ENCODE results near the gene EML6. TPM values are rescaled to one million over a fixed set of nuclear protein-coding genes. Genes with fewer than 3 reads are reported as not detected.

Gene EML6
- total and polyA plus RNA-seq, 2 of the 13 experiments (the other 11 are each of a cell fraction or from before 2014, with no cell fraction given) = 17.2 to 32.4 TPM

DNA sequence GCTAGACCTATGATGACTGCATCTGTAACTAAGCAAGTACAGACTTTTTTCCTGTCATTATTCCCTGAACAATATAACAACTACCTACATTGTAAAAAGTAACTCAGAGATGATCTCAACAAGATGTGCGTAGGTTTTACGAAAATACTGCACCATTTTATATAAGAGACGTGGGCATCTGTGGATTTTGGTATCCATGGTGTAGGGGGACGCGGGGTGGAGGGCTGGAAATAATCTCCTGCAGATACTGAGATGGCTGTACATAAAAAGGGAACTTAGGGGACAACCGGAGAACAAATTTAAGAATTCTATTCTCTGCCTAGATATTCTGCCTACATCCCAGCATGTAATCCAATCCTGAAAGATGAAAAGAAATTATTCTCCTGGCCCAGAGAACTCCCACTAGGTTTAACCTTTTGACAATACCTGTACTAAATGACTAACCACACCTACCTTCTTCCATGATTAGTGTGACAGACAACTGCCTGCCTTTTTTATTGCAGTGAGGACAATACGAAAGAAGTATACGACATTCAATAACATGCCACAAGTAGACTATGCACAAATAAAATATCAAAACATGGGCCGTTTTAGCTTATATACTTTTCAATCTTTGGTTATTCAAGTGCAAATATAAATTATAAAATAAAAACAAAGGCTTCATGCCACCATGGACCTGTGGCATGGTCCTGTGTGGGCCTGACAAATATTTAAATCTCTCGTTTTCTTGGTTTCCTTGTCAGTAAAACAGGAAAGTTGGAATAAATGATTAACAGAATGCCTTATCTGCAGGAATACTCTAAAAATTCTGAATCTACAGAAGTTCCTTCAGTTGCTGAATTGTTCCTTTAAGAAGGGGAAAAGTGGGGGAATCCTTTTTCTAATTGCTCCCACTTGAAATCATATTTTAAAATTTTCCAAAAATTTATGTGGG is 280.5 kb downstream of the EML6 start:
- intact Hi-C loops (cut with micrococcal nuclease; ENCODE audit: unreplicated experiment) = no loop called here
- H3K4me2 ChIP-seq (ENCODE audit: low read depth, low read length) = no peak overlapping the region

DNA sequence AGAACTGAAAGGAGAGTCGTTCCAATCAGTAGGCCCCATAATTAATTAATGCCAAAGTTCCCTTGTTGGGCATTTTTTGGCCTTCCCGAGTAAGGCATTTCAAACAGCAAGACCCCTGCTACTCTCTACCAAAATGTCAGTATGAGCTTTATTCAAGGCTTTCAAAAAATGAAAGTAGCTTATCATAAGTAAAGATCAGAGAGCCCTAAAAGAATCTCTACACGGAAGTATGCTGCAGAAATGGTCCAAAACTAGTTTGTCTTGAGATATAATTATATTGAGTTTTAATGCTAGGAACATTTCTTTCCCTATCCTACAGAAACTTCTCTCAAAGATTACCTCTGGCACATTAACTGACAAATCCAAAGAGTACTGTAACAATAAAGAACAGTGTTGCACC is 282.8 kb downstream of the EML6 start:
- DNase-seq (ENCODE audit: low spot score) = no peak
- no peak for FAIRE-seq
- H3K79me2 ChIP-seq (ENCODE audit: insufficient read depth, low read length) = peaks cover 98% of the 10 kb centered on the region
- H3K4me3 ChIP-seq (replicated peaks in 1 of 3; ENCODE audit: insufficient read depth in 1 of 3, low read depth in 2 of 3, low read length in 3 of 3) = no peak overlapping the region
- H3K4me1 ChIP-seq (ENCODE audit: insufficient read depth, low read length) = peaks cover 19% of the 10 kb centered on the region
- in situ Hi-C loops (cut with HindIII; ENCODE audit: extremely low pct_ligation_motif_present, low pct_unique_long_range_greater_than_20kb) (no loop called here), intact Hi-C loops (cut with micrococcal nuclease; ENCODE audit: unreplicated experiment) (no loop called here)
- no peak for ATAC-seq
- no TSS peak for BruUV-seq (replicated peaks)
- WGBS (ENCODE audit: low lambda C conversion rate) = 92% methylated on average over 3 of the region's 3 CpGs
- ChIA-PET POLR2A (no interaction called here), CTCF (ENCODE audit: low intra/inter-chr PET ratio, low total read pairs) (no interaction called here)
- TF ChIP-seq ZNF615 (CRISPR knock-in tag; IDR thresholded peaks at IDR 0.05; ENCODE audit: borderline replicate concordance) (no peak), PHB2 (IDR thresholded peaks at IDR 0.05; ENCODE audit: partially characterized antibody) (no peak), SPEN (CRISPR knock-in tag; IDR thresholded peaks at IDR 0.05; ENCODE audit: low read depth) (no peak), MAX (IDR thresholded peaks at IDR 0.05) (no peak), ZNF331 (CRISPR knock-in tag; IDR thresholded peaks at IDR 0.05) (no peak), ZNF563 (CRISPR knock-in tag; IDR thresholded peaks at IDR 0.05) (no peak), NFE2 (CRISPR knock-in tag; IDR thresholded peaks at IDR 0.05) (no peak)
- TF ChIP-seq, protein P1, sequence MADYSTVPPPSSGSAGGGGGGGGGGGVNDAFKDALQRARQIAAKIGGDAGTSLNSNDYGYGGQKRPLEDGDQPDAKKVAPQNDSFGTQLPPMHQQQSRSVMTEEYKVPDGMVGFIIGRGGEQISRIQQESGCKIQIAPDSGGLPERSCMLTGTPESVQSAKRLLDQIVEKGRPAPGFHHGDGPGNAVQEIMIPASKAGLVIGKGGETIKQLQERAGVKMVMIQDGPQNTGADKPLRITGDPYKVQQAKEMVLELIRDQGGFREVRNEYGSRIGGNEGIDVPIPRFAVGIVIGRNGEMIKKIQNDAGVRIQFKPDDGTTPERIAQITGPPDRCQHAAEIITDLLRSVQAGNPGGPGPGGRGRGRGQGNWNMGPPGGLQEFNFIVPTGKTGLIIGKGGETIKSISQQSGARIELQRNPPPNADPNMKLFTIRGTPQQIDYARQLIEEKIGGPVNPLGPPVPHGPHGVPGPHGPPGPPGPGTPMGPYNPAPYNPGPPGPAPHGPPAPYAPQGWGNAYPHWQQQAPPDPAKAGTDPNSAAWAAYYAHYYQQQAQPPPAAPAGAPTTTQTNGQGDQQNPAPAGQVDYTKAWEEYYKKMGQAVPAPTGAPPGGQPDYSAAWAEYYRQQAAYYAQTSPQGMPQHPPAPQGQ (CRISPR knock-in tag; IDR thresholded peaks at IDR 0.05; ENCODE audit: borderline replicate concordance) = no peak
- peaks cover 6% of the 10 kb centered on the region; the same call in 1 of the 2 replicates for H4K20me1 ChIP-seq (ENCODE audit: insufficient read depth, low read length)
- no peaks in the 10 kb centered on the region; a peak in 1 of 5 replicates for H3K36me3 ChIP-seq (replicated peaks in 1 of 2; ENCODE audit: control insufficient read depth in 1 of 2, insufficient read depth in 2 of 2, low read length in 2 of 2)
- H3K9ac ChIP-seq (ENCODE audit: insufficient read depth, low read depth, low read length) = no peak overlapping the region
- H3K27me3 ChIP-seq (ENCODE audit: control insufficient read depth in 1 of 2, insufficient read depth in 2 of 2, low read length in 2 of 2) = no peaks in the 10 kb centered on the region
- no peak overlapping the region for H3K4me2 ChIP-seq (ENCODE audit: low read depth, low read length)
- H3K27ac ChIP-seq (ENCODE audit: extremely low read length, insufficient read depth, low read length) = no peak overlapping the region
- no peak overlapping the region for H2AFZ ChIP-seq (ENCODE audit: low read length)
- no peaks in the 10 kb centered on the region for H3K9me3 ChIP-seq (ENCODE audit: low read length)

More for the DNA sequence above, 280.5 kb downstream of the EML6 start:
- Histone ChIP-seq H2AFZ (ENCODE audit: low read length) (no peak overlapping the region), H3K9me3 (ENCODE audit: low read length) (no peaks in the 10 kb centered on the region), H3K36me3 (replicated peaks in 1 of 2; ENCODE audit: control insufficient read depth in 1 of 2, insufficient read depth in 2 of 2, low read length in 2 of 2) (no peaks in the 10 kb centered on the region), H3K4me3 (replicated peaks in 1 of 3; ENCODE audit: insufficient read depth in 1 of 3, low read depth in 2 of 3, low read length in 3 of 3) (no peak overlapping the region), H3K27me3 (ENCODE audit: control insufficient read depth in 1 of 2, insufficient read depth in 2 of 2, low read length in 2 of 2) (no peaks in the 10 kb centered on the region), H4K20me1 (ENCODE audit: insufficient read depth, low read length) (peaks cover 4% of the 10 kb centered on the region; the same call in 1 of the 2 replicates), H3K79me2 (ENCODE audit: insufficient read depth, low read length) (peaks cover 97% of the 10 kb centered on the region), H3K27ac (ENCODE audit: extremely low read length, insufficient read depth, low read length) (no peak overlapping the region), H3K4me1 (ENCODE audit: insufficient read depth, low read length) (no peaks in the 10 kb centered on the region; the same call in 1 of the 2 replicates), H3K9ac (ENCODE audit: insufficient read depth, low read depth, low read length) (no peak overlapping the region)
- ATAC-seq = no peak
- FAIRE-seq = no peak
- DNase-seq (ENCODE audit: low spot score) = no peak
- WGBS (ENCODE audit: low lambda C conversion rate) = 98% methylated on average over 10 of the region's 10 CpGs
- POLR2A ChIA-PET = no interaction called here
- CTCF ChIA-PET (ENCODE audit: low intra/inter-chr PET ratio, low total read pairs) = no interaction called here
- in situ Hi-C loops (cut with HindIII; ENCODE audit: extremely low pct_ligation_motif_present, low pct_unique_long_range_greater_than_20kb) = no loop called here
- BruUV-seq (replicated peaks) = no TSS peak
- TF ChIP-seq RBM22 (optimal IDR thresholded peaks at IDR 0.05; ENCODE audit: low read length) = peak; percentile 4
- no peak for TF ChIP-seq ZNF703 (CRISPR knock-in tag; IDR thresholded peaks at IDR 0.05; ENCODE audit: borderline replicate concordance)
